Vagina (tissue), 2 donors: ENCODE measurements around the gene ABHD12B.

Experiments used
- POLR2A ChIP-seq, 2 donors: fragments of 450-650 bp; IDR thresholded peaks; one replicate each; pipeline ENCODE4 v1.6.1; 2017; ENCODE audit warnings: antibody characterized with exemption in 2 of 2, mild to moderate bottlenecking in 2 of 2, moderate library complexity in 2 of 2
- TF ChIP-seq, protein P1 (sequence below), 3 experiments: fragments of 450-650 bp in 2 of 3; fragments of 200-600 bp in 1 of 3; sonication (generic) in 1 of 3; IDR thresholded peaks; one replicate each; pipeline ENCODE4 v1.5.1; 2017 to 2019; ENCODE audit warnings: antibody characterized with exemption in 3 of 3, mild to moderate bottlenecking in 2 of 3, moderate library complexity in 2 of 3

DNA sequence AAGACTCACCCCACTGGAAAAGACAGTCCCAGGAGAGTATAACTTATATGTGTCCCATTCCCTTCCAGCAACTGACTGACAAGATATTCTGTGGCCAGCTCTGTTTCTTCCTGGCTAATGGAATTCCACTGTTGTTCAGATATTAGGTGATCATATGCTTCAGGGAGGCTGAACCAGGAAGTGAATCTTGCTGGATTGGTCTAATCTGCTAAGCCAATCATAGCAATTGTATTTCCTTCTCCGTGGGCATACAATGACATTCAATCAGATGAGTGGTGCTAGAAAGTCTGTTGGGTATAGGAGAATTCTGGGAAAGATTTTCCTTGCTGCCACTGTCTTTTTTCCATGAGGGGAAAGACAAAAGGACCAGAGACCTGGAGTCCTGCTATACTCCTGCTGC lies 60.3 kb downstream of the ABHD12B start:
- TF ChIP-seq, protein P1, sequence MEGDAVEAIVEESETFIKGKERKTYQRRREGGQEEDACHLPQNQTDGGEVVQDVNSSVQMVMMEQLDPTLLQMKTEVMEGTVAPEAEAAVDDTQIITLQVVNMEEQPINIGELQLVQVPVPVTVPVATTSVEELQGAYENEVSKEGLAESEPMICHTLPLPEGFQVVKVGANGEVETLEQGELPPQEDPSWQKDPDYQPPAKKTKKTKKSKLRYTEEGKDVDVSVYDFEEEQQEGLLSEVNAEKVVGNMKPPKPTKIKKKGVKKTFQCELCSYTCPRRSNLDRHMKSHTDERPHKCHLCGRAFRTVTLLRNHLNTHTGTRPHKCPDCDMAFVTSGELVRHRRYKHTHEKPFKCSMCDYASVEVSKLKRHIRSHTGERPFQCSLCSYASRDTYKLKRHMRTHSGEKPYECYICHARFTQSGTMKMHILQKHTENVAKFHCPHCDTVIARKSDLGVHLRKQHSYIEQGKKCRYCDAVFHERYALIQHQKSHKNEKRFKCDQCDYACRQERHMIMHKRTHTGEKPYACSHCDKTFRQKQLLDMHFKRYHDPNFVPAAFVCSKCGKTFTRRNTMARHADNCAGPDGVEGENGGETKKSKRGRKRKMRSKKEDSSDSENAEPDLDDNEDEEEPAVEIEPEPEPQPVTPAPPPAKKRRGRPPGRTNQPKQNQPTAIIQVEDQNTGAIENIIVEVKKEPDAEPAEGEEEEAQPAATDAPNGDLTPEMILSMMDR (IDR thresholded peaks at IDR 0.05): no peak
- TF ChIP-seq POLR2A (IDR thresholded peaks at IDR 0.05): no peak
